ENCODE data around the gene WDR59. TPM values are rescaled to one million over a fixed set of nuclear protein-coding genes. Genes with fewer than 3 reads are reported as not detected.

Gene WDR59
- total and polyA plus RNA-seq, 2 of the 4 experiments (the other 2 are of a cell fraction): 29.4 to 44.6 TPM

DNA sequence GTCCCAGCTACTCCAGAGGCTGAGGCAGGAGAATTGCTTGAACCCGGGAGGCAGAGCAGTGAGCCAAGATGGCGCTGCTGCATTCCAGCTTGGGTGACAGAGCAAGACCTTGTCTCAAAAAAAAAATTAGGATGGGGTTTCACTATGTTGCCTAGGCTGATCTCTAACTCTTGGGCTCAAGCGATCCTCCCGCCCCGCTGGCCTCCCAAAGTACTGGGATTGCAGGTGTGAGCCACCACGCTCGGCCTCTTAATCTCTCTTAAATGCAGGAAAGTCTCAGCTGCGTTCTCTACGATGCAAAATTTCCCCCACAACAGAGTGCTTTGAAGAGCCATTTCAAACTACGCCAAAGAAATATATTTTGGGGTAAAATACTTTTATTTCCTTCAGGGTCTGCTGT is 5.9 kb upstream of the WDR59 start:
- in situ Hi-C loops (cut with MboI; ENCODE audit: low sequenced_read_pairs) (no loop called here), dilution Hi-C loops (cut with HindIII; ENCODE audit: low sequenced_read_pairs, unreplicated experiment) (no loop called here)

More for the DNA sequence above, 5.9 kb upstream of the WDR59 start:
- Histone ChIP-seq H2AK5ac (ENCODE audit: low read depth, low read length) (no peak overlapping the region), H2AFZ (replicated peaks; ENCODE audit: low read length, poor library complexity) (no peak overlapping the region), H3K27ac (ENCODE audit: insufficient read depth, low read length) (no peak overlapping the region), H2BK5ac (ENCODE audit: low read depth, low read length, poor library complexity, severe bottlenecking) (no peak overlapping the region), H3K14ac (replicated peaks; ENCODE audit: low read depth, low read length) (no peak overlapping the region), H2BK15ac (ENCODE audit: low read depth, low read length) (no peak overlapping the region), H3K27me3 (ENCODE audit: control insufficient read depth, insufficient read depth, low read length) (no peaks in the 10 kb centered on the region), H3K36me3 (ENCODE audit: control insufficient read depth, insufficient read depth, low read length) (no peaks in the 10 kb centered on the region), H3K4me2 (ENCODE audit: low read depth, low read length) (no peak overlapping the region), H3K4ac (ENCODE audit: low read depth, low read length) (no peak overlapping the region), H3K79me1 (ENCODE audit: low read depth in 1 of 2, low read length in 2 of 2) (no peaks in the 10 kb centered on the region), H3K18ac (ENCODE audit: low read depth, low read length) (no peak overlapping the region), H4K8ac (ENCODE audit: low read depth in 2 of 2, low read length in 2 of 2) (no peak overlapping the region), H3K9ac (ENCODE audit: low read depth, low read length) (no peak overlapping the region), H4K5ac (ENCODE audit: low read depth, low read length) (no peak overlapping the region), H3K56ac (ENCODE audit: extremely low read depth, insufficient read depth, low read length) (no peak overlapping the region), H3K4me1 (ENCODE audit: control insufficient read depth, insufficient read depth, low read length) (peaks cover 3% of the 10 kb centered on the region; the same call in 1 of the 2 replicates), H2BK20ac (ENCODE audit: low read depth, low read length) (no peak overlapping the region), H2BK120ac (ENCODE audit: low read depth, low read length) (no peak overlapping the region), H2AK9ac (replicated peaks; ENCODE audit: low read depth, low read length, poor library complexity) (no peak overlapping the region), H3K9me1 (ENCODE audit: insufficient read depth, low read length) (no peaks in the 10 kb centered on the region), H3K9me3 (ENCODE audit: control insufficient read depth, insufficient read depth, low read length) (no peaks in the 10 kb centered on the region), H4K91ac (ENCODE audit: insufficient read depth, low read depth, low read length) (no peak overlapping the region), H3K4me3 (ENCODE audit: insufficient read depth, low read depth, low read length) (no peak overlapping the region), H3K23ac (ENCODE audit: low read depth, low read length) (no peak overlapping the region), H4K20me1 (ENCODE audit: insufficient read depth, low read length) (no peaks in the 10 kb centered on the region)
- no peak for ATAC-seq (ENCODE audit: low read depth)
- no TSS peak for BruUV-seq (replicated peaks)
- CTCF ChIA-PET: no interaction called here
- WGBS, 2 experiments (ENCODE audit: extremely low coverage in 2 of 2, insufficient read length in 1 of 2): 100% methylated on average over 1 of the region's 10 CpGs; no CpG with 5 or more reads in 1 of the 2 experiments
- DNase-seq: no peak
- intact Hi-C loops (cut with micrococcal nuclease): no loop called here
- POLR2A ChIA-PET (ENCODE audit: unreplicated experiment): no interaction called here
- no peak for TF ChIP-seq FOS (IDR thresholded peaks at IDR 0.05; ENCODE audit: low read depth, low read length)
- no peak for TF ChIP-seq MAFK (IDR thresholded peaks at IDR 0.05; ENCODE audit: low read depth, low read length)
- no peak for TF ChIP-seq POLR2A (IDR thresholded peaks at IDR 0.05; ENCODE audit: low read depth, low read length)
- TF ChIP-seq CHD1 (IDR thresholded peaks at IDR 0.05; ENCODE audit: low read depth, low read length): no peak
- TF ChIP-seq RCOR1 (IDR thresholded peaks at IDR 0.05; ENCODE audit: insufficient replicate concordance, low read length): no peak
- no peak for TF ChIP-seq CEBPB (IDR thresholded peaks at IDR 0.05; ENCODE audit: low read depth, low read length)
- TF ChIP-seq RAD21 (IDR thresholded peaks at IDR 0.05; ENCODE audit: low read length): no peak
- TF ChIP-seq SMC3 (IDR thresholded peaks at IDR 0.05; ENCODE audit: low read depth, low read length): no peak
- TF ChIP-seq, protein P1, sequence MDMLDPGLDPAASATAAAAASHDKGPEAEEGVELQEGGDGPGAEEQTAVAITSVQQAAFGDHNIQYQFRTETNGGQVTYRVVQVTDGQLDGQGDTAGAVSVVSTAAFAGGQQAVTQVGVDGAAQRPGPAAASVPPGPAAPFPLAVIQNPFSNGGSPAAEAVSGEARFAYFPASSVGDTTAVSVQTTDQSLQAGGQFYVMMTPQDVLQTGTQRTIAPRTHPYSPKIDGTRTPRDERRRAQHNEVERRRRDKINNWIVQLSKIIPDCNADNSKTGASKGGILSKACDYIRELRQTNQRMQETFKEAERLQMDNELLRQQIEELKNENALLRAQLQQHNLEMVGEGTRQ (IDR thresholded peaks at IDR 0.05; ENCODE audit: low read depth, low read length): no peak
- no peak for TF ChIP-seq RFX5 (IDR thresholded peaks at IDR 0.05; ENCODE audit: low read depth, low read length)
- no peak for TF ChIP-seq BHLHE40 (IDR thresholded peaks at IDR 0.05; ENCODE audit: low read depth, low read length)
- no peak for TF ChIP-seq NFE2L2 (IDR thresholded peaks at IDR 0.05; ENCODE audit: low read depth, low read length)
- TF ChIP-seq, protein P2, sequence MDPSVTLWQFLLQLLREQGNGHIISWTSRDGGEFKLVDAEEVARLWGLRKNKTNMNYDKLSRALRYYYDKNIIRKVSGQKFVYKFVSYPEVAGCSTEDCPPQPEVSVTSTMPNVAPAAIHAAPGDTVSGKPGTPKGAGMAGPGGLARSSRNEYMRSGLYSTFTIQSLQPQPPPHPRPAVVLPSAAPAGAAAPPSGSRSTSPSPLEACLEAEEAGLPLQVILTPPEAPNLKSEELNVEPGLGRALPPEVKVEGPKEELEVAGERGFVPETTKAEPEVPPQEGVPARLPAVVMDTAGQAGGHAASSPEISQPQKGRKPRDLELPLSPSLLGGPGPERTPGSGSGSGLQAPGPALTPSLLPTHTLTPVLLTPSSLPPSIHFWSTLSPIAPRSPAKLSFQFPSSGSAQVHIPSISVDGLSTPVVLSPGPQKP (IDR thresholded peaks at IDR 0.05; ENCODE audit: borderline replicate concordance, low read depth, low read length): no peak
- TF ChIP-seq, protein P3, sequence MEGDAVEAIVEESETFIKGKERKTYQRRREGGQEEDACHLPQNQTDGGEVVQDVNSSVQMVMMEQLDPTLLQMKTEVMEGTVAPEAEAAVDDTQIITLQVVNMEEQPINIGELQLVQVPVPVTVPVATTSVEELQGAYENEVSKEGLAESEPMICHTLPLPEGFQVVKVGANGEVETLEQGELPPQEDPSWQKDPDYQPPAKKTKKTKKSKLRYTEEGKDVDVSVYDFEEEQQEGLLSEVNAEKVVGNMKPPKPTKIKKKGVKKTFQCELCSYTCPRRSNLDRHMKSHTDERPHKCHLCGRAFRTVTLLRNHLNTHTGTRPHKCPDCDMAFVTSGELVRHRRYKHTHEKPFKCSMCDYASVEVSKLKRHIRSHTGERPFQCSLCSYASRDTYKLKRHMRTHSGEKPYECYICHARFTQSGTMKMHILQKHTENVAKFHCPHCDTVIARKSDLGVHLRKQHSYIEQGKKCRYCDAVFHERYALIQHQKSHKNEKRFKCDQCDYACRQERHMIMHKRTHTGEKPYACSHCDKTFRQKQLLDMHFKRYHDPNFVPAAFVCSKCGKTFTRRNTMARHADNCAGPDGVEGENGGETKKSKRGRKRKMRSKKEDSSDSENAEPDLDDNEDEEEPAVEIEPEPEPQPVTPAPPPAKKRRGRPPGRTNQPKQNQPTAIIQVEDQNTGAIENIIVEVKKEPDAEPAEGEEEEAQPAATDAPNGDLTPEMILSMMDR (conservative IDR thresholded peaks at IDR 0.05; ENCODE audit: low read depth, low read length): no peak
- no peak for TF ChIP-seq MAZ (IDR thresholded peaks at IDR 0.05; ENCODE audit: borderline replicate concordance, low read depth, low read length)
- no peak for TF ChIP-seq MXI1 (IDR thresholded peaks at IDR 0.05; ENCODE audit: borderline replicate concordance, low read depth, low read length)

Measured in IMR-90 (cell line).